Kidney (tissue), 14 donors: ENCODE results near the gene C17orf78. TPM values are rescaled to one million over a fixed set of nuclear protein-coding genes. Genes with fewer than 3 reads are reported as not detected.
"Not testable (repeated sequence)": the region's sequence is repeated elsewhere in the genome, so short reads cannot be mapped to it uniquely, and the experiment has no call there.

Experiments used
- DNase-seq, 5 donors: peaks; one replicate each; pipeline ENCODE4 v3.0.0-alpha.2; 2013 to 2020
- FAIRE-seq: peaks from 2 replicates; lab custom pipeline; 2012; peaks lifted over from hg19 to GRCh38; lab: Jason Lieb, UNC
- H3K27ac ChIP-seq, 2 donors: one replicate each; pipeline ENCODE4 v1.7.0; 2013; ENCODE audit warnings: low read depth in 2 of 2, low read length in 2 of 2, inconsistent platforms in 1 of 2
- H3K27me3 ChIP-seq: one replicate; pipeline ENCODE4 v1.7.1; 2013; ENCODE audit warnings: low read length, inconsistent platforms; ENCODE audit not compliant: control insufficient read depth, insufficient read depth
- H3K36me3 ChIP-seq, 3 donors: one replicate each; pipeline versions ENCODE4 v1.7.0 to v1.7.1; 2013; ENCODE audit warnings: low read length in 3 of 3, control low read depth in 1 of 3, inconsistent platforms in 1 of 3; ENCODE audit not compliant: insufficient read depth in 3 of 3, control insufficient read depth in 2 of 3
- H3K4me1 ChIP-seq, 3 donors: one replicate each; pipeline versions ENCODE4 v1.7.0 to v1.7.1; 2013; ENCODE audit warnings: low read length in 3 of 3, inconsistent platforms in 1 of 3, low read depth in 1 of 3; ENCODE audit not compliant: control insufficient read depth in 2 of 3, insufficient read depth in 2 of 3
- H3K4me3 ChIP-seq, 3 donors: one replicate each; pipeline versions ENCODE4 v1.7.0 to v1.8.1; 2013; ENCODE audit warnings: low read length in 3 of 3, control low read depth in 1 of 3, inconsistent platforms in 1 of 3
- H3K9ac ChIP-seq, 3 donors: one replicate each; pipeline versions ENCODE4 v1.7.0 to v1.7.1; 2013; ENCODE audit warnings: low read length in 3 of 3, control low read depth in 1 of 3, inconsistent platforms in 1 of 3
- H3K9me3 ChIP-seq, 3 donors: one replicate each; pipeline versions ENCODE4 v1.7.0 to v1.7.1; 2013; ENCODE audit warnings: low read length in 3 of 3, control low read depth in 1 of 3, inconsistent platforms in 1 of 3; ENCODE audit not compliant: control insufficient read depth in 2 of 3, insufficient read depth in 1 of 3
- CTCF ChIP-seq: IDR thresholded peaks from 3 replicates; pipeline ENCODE4 v1.5.1; 2012; ENCODE audit warnings: mild to moderate bottlenecking, moderate library complexity, borderline replicate concordance; ENCODE audit not compliant: insufficient read depth; ENCODE audit errors: extremely low read depth
- intact Hi-C: fragments of 100-400 bp; cut with DNase I; formaldehyde crosslinking; loops from one replicate; pipeline ENCODE4 v1.11.1; 2022
- polyA plus RNA-seq: library from polyadenylated mRNA; stranded (reverse); fragments of 350-450 nt; fragmentation: Illumina TruSeq; extraction: RNeasy Lipid Tissue Mini Kit (QIAGEN cat#74804); gene quantifications from one replicate; pipeline ENCODE4 v1.2.3, GENCODE V29; 2014; ENCODE audit warnings: low read depth, low replicate concordance; ENCODE audit not compliant: insufficient read depth
- total RNA-seq: library from RNA; stranded (reverse); fragmentation: NEBNext Ultra II Directional; extraction: Animal tissue kit (Norgen Biotek cat#: 25700); gene quantifications from one replicate; pipeline ENCODE4 v1.2.1, GENCODE V29; 2021
- donor health status: control.
- donor health status: control.
- donor health status: control.
- donor health status: control.
- donor health status: control.
- donor health status: DM: yes; HTN: yes; CAD: no.
- donor health status: Normal renal cell carcinoma (clear cell type).

Gene C17orf78
- total and polyA plus RNA-seq, 2 donors from 2014 or later = not detected

DNA sequence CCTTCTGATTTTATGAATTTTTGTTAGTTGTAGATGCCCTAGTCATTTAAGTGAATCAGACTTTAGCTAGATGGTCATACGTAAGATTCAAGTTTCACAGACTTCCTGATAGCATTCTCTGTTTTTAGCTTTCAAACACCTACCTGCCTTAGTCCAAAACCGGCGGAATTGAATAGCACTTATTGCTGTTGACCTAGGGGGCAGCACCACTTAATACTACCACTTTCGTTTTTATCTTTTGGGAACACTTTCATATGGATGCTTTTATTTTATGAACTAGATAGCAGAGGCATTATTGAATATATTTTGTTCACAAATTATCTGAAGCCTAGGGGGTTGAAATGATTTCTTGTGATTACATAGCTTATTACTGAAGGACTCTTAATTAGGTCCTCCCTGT, 62.4 kb downstream of the C17orf78 start:
- peaks cover 0 to 16% (median 5%) of the 10 kb centered on the region in 3 donors for H3K36me3 ChIP-seq
- no peak overlapping the region for H3K27ac ChIP-seq
- no peaks in the 10 kb centered on the region for H3K27me3 ChIP-seq
- H3K9ac ChIP-seq = no peak overlapping the region
- intact Hi-C loops = no loop called here
- no peaks in the 10 kb centered on the region for H3K9me3 ChIP-seq
- FAIRE-seq (no peak), DNase-seq (no peak)
- H3K4me1 ChIP-seq = no peaks in the 10 kb centered on the region
- H3K4me3 ChIP-seq = no peak overlapping the region
- TF ChIP-seq CTCF = no peak

GRCh38 chr17:37440424-37440823, 64.6 kb downstream of the C17orf78 start:
- FAIRE-seq (no peak), DNase-seq (no peak)
- intact Hi-C loops = no loop called here
- no peak for TF ChIP-seq CTCF
- no peak overlapping the region for H3K4me3 ChIP-seq
- H3K9me3 ChIP-seq = no peaks in the 10 kb centered on the region
- peaks cover 0 to 22% (median 4%) of the 10 kb centered on the region in 3 donors for H3K36me3 ChIP-seq
- no peaks in the 10 kb centered on the region for H3K4me1 ChIP-seq
- no peaks in the 10 kb centered on the region for H3K27me3 ChIP-seq
- no peak overlapping the region for H3K27ac ChIP-seq
- no peak overlapping the region for H3K9ac ChIP-seq

GRCh38 chr17:37441369-37442014, 65.7 kb downstream of the C17orf78 start:
- H3K36me3 ChIP-seq = peaks cover 0 to 22% (median 4%) of the 10 kb centered on the region in 3 donors
- H3K4me1 ChIP-seq, H3K4me3 ChIP-seq, FAIRE-seq, H3K27me3 ChIP-seq, H3K9me3 ChIP-seq, H3K27ac ChIP-seq, intact Hi-C loops, H3K9ac ChIP-seq, DNase-seq: not testable (repeated sequence)

Other genes with a start within 250 kb of the C17orf78 start
- gene ACACA, start 30.9 kb downstream of the C17orf78 start, total RNA-seq = 34.9 TPM
- gene ACACA, start 30.9 kb downstream of the C17orf78 start, polyA plus RNA-seq = 13.8 TPM
- 26.0 TPM for gene TADA2A, start 30.9 kb downstream of the C17orf78 start, total RNA-seq
- 6.6 TPM for gene TADA2A, start 30.9 kb downstream of the C17orf78 start, polyA plus RNA-seq
- gene DUSP14, start 113.9 kb downstream of the C17orf78 start, total RNA-seq = 9.7 TPM
- gene DUSP14, start 113.9 kb downstream of the C17orf78 start, polyA plus RNA-seq = 13.4 TPM
- 47.0 TPM for gene SYNRG, start 233.4 kb downstream of the C17orf78 start, total RNA-seq
- gene SYNRG, start 233.4 kb downstream of the C17orf78 start, polyA plus RNA-seq = 8.6 TPM